Measurements from ENCODE around the gene PDE4B.

Gene PDE4B

DNA sequence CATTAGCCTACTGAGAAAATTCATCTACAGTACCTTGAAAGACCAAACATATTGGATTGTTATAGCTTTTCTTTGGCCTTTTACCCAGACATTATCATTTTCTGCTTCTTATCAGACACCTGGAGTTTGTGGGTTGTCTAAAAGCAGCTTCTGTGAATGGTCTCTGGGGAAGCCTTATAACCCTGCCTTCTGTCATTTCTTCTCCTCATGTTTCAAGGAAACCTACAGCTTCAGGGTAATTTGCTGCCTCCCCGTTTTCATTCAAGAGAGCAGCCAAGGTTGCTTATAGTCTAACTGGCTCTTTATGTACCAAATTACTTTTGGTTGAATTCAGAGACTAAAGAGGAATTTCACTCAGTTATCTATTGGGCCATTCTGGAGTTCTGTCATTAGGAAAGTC, 453.0 kb downstream of the PDE4B start:
- DNase-seq = no peak

GRCh38 chr1:66246351-66247269, 453.9 kb downstream of the PDE4B start:
- no peak for DNase-seq

DNA sequence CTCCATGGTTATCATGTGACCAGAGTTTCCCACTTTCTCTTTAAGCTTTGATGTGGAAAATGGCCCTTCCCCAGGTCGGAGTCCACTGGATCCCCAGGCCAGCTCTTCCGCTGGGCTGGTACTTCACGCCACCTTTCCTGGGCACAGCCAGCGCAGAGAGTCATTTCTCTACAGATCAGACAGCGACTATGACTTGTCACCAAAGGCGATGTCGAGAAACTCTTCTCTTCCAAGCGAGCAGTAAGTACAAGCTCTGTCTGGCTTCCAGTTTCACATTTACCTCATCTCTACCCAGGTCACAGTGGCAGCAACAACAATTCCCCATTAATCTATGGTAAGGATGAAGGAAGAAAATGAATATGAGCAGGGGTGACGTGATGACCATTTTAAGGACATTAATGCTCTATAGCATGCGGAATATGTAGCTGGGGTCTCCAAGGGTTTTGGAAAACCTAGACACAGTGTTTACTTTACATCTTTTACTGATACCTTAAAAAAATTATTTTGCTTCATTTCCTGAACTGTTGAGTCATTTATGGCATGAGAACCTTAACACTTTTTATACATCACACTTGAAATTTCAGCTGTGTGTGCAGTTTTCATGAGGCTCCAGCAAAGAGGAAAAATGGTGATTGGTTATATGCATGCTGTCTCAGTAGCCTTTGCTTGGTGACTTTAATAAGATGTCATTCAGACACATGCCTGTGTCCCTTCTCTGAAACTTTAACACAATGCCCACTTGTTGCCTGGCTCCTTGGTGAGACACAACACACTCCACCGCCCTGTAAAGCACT, 454.9 kb downstream of the PDE4B start:
- DNase-seq = peak in 2 of 5 donors; percentile 6 to 88

GRCh38 chr1:66248257-66248656, 455.6 kb downstream of the PDE4B start:
- DNase-seq = no peak

GRCh38 chr1:66248746-66249145, 456.1 kb downstream of the PDE4B start:
- no peak for DNase-seq

GRCh38 chr1:66250075-66250474, 457.4 kb downstream of the PDE4B start:
- no peak for DNase-seq

DNA sequence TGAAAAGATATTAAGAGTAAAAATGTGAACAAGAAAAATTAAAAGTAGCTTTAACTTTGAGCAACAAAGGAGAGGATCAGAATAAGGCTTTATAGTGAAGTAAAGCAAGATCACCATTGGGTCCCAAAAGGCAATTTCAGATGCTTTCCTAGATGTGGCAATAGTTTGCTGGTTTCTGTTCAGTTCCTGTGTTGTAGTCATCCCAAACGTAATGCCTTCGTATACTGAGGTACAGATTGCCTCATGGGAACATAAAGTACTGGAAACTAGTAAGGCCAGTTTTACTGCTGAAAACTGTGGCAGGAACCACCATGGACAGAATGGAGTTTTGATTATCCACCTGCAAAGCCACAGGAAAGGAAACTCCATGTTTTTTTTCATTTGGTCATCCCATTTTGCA, 457.8 kb downstream of the PDE4B start:
- DNase-seq = no peak

DNA sequence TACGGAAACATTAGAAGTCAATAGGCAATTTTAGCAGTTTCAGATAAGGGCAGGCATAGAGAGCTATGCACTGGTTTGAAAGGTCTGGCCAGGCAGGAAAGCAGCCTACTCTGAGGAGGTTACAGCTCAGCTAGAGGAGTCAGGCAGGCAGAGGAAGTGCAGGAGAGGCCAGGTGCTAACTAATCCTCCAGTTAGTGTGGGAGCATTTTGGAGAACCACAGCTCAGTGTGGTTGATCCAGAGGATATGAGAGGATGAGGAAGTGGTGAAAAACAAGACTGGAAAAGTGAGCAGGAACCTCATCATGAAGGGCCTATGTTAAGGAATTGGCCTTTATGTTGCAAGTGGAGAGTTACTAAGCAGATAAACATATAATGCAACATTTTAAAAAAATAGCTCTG, 458.9 kb downstream of the PDE4B start:
- peak in 1 of 5 donors; percentile 40 for DNase-seq

GRCh38 chr1:66253330-66253921, 460.7 kb downstream of the PDE4B start:
- peak in 1 of 5 donors; percentile 74 for DNase-seq

- no peak for DNase-seq
Observed at GRCh38 chr1:66254785-66255184, 462.1 kb downstream of the PDE4B start.

GRCh38 chr1:66256629-66257572, 464.2 kb downstream of the PDE4B start:
- no peak for DNase-seq

DNA sequence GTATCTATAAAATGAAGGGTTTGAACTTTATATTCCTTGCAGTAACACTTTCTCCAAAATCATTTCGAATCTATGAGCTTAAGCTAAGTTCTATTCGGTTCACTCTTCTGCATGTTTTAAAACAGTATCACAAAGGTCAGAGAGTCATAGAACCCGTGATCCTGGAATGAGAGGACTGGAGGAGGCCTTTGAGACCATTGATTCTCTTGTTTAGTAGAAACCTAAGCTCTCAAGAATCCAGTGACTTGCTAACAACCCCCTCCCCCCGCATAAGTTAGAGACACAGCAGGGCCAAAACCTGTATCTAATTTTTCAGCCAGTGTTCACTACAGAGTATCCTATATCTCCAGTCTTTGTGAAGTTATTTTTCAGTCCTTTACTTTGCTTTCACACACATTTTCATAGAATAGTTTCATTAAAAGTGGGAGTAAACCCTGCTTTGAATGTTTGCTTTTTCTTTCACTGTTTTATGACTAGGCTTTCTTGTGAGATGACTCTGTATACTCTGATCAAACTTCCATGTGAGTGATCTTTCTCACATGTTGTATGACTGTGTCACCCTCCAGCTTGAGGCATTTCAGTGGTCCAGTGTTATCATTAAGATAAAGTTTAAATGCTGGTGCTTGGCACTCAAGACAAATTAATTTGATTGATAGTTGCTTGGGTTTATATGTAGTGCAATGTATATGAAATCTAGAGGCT, 465.9 kb downstream of the PDE4B start:
- peak in 1 of 5 donors; percentile 65 for DNase-seq

GRCh38 chr1:66261364-66261763, 468.7 kb downstream of the PDE4B start:
- no peak for DNase-seq

DNA sequence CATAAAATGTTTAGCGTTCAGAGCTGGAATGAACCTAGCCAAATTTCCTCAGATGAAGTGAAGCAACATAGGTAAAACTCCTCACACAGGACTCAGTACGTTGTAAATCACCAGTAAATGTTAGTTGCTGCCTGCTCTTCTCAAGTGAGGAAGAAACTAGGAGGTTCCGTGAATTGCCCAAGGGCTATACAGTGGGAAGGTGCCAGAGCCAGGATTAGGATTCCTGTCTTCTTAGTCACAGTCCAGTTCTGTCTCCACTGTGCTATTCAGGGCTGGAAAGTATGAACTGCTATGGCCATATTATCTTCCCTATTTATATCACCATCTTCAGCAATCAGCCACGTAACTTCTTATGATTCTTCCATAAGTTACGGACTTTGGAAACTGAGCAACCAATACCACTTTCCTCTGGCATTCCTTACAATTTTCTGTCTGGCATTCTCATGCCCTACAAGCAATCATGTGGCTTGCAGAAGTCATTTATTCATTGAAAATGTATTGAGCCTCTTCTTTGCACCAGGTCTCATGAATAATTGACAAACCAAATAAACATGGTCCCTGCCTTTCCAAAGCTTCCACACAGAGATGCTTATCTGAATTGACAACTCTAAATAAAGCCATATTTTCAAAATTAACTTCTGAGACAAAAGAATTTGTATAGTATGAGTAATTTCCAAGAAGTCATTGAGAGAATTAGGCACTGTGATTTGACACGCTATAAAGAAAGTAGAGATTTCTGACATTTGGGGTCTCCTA, 469.7 kb downstream of the PDE4B start:
- no peak for DNase-seq

GRCh38 chr1:66265268-66265667, 472.6 kb downstream of the PDE4B start:
- no peak for DNase-seq

DNA sequence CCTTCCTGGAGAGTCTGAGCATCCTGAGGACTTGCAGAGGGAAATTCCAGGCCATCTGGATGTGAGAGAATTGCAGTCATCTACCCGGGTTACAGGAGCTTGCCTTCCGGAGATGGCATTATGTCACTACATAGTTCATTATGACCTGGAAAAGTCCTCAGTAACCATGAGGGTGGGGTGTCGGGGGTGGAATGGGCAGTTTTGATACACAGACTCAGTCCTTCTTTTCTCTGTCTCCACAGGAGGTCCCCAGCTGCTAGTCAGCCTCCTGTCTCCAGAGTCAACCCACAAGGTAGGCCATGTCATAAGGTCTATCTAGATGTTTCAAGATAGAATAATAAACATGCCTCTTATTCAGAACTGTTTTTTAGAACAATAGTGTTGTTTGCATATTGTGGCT, 473.1 kb downstream of the PDE4B start:
- no peak for DNase-seq

- no peak for DNase-seq
Observed at GRCh38 chr1:66266350-66266749, 473.7 kb downstream of the PDE4B start.

GRCh38 chr1:66266756-66267155, 474.1 kb downstream of the PDE4B start:
- no peak for DNase-seq

DNA sequence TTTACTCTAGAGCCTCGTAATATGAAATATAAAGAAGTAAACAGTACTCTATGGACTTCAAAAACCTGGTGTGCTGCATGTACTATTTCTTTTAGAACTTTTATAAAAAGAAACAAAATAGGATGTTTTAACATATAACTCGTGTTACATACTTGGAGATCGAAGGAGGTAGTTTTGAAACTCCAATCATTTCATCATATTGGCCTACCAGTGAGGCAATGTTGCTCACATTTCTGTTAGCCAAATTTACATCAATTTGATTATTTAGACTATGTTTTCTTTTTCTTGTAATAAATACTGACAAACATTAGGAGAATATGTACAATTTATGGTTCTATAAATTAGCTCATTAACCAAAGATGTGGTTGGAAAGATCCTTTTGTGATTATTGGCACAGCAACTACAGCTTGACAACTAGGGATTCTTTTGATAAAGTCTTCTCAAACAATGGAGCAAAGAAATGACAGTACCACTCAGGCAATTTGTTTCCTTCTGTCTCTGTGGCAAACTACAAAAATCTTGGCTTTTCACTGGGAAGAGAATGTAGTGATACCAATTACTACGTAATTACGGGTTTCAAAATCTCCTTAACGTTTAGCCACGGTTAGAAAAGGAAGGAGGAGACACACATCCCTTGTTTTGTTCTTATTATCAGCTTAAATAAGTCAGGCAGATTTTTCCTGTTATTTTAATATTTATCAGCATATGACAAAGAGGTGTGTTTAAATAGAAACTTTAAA, 474.7 kb downstream of the PDE4B start:
- DNase-seq = no peak

DNA sequence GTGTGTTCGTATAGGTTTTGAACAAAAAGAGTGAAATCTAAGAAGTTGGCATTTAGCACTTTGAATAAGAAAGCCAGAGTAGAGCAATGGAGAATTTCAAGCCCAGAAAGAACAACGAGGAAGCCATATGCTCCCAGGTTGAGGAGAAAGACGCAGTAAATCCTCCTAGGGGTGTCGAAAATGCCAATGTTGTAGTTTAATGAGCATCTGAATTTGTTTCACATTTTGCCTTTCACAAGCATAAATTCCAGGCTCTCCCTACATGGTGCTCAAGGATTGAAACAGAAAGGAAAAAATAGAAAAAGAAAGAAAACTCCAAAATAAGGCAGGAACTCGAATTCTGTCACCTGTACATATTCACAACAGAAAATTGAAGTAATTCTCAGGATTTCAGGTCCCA, 476.5 kb downstream of the PDE4B start:
- DNase-seq = no peak

Measured in T-helper 1 cell (primary cell).